ENCODE results near the gene MOB3A.

Gene MOB3A

DNA sequence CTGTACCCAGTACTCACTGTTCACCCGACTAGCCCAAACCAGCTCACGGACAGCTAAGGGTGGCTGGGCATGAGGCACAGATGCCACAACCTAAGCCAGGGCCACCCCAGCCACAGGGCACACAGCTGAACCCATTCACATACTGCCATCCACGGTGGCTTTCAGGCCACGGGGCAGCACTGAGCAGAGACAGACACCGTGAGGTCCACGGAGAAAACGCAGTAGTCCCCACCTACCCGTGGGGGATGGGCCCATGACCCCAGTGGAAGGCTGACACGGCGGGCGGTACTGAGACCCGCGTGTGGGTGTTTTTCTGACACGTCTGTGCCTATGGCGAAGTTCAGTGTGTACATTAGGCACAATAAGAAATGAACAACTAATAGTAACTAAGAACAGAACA, 26.1 kb upstream of the MOB3A start:
- no peak for DNase-seq (ENCODE audit: low read depth)
- no peak overlapping the region for H3K4me3 ChIP-seq (ENCODE audit: low read depth, low read length)
- TF ChIP-seq, protein P1, sequence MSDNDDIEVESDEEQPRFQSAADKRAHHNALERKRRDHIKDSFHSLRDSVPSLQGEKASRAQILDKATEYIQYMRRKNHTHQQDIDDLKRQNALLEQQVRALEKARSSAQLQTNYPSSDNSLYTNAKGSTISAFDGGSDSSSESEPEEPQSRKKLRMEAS (IDR thresholded peaks at IDR 0.05; ENCODE audit: low read depth, low read length) = no peak
- TF ChIP-seq, protein P2, sequence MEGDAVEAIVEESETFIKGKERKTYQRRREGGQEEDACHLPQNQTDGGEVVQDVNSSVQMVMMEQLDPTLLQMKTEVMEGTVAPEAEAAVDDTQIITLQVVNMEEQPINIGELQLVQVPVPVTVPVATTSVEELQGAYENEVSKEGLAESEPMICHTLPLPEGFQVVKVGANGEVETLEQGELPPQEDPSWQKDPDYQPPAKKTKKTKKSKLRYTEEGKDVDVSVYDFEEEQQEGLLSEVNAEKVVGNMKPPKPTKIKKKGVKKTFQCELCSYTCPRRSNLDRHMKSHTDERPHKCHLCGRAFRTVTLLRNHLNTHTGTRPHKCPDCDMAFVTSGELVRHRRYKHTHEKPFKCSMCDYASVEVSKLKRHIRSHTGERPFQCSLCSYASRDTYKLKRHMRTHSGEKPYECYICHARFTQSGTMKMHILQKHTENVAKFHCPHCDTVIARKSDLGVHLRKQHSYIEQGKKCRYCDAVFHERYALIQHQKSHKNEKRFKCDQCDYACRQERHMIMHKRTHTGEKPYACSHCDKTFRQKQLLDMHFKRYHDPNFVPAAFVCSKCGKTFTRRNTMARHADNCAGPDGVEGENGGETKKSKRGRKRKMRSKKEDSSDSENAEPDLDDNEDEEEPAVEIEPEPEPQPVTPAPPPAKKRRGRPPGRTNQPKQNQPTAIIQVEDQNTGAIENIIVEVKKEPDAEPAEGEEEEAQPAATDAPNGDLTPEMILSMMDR (IDR thresholded peaks at IDR 0.05; ENCODE audit: low read depth, low read length) = no peak
- TF ChIP-seq MYC (IDR thresholded peaks at IDR 0.05; ENCODE audit: low read depth, low read length) = no peak
- no peak for TF ChIP-seq POLR2A (IDR thresholded peaks at IDR 0.05; ENCODE audit: extremely low read depth, insufficient read length)

DNA sequence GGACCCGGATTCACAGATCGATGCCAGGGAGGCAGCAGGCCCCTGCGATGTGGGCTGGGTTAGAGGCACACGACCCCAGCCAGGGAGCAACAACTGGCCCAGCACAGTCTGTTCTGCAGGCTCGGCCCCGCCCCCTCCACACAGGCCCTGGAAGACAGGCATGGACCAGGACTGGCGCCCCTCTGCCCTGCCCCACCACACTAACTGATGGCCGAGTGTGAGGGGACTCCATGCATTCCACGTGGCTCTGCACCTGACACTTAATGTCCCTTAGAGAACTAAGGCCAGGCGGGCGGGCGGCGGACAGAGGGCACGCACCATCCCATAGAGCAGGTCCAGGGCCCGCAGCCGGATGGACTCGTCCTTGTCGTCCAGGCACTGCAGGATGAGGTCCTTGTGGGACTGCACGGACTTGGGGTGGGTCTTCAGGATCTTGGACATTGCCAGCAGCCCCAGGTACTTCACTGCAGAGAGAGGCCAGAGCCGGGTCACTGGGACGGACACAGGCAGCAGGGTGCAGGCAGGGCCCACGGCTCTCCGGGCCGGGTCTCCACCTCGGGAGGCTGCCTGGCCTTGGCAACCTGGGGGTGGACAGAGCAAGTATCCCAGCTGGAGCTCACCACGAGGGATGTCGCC, 25.4 kb upstream of the MOB3A start:
- TF ChIP-seq, protein P1 (IDR thresholded peaks at IDR 0.05; ENCODE audit: low read depth, low read length) = no peak
- TF ChIP-seq, protein P2 (IDR thresholded peaks at IDR 0.05; ENCODE audit: low read depth, low read length) = no peak
- no peak for TF ChIP-seq POLR2A (IDR thresholded peaks at IDR 0.05; ENCODE audit: extremely low read depth, insufficient read length)
- no peak for TF ChIP-seq MYC (IDR thresholded peaks at IDR 0.05; ENCODE audit: low read depth, low read length)
- no peak for DNase-seq (ENCODE audit: low read depth)
- no peak overlapping the region for H3K4me3 ChIP-seq (ENCODE audit: low read depth, low read length)

DNA sequence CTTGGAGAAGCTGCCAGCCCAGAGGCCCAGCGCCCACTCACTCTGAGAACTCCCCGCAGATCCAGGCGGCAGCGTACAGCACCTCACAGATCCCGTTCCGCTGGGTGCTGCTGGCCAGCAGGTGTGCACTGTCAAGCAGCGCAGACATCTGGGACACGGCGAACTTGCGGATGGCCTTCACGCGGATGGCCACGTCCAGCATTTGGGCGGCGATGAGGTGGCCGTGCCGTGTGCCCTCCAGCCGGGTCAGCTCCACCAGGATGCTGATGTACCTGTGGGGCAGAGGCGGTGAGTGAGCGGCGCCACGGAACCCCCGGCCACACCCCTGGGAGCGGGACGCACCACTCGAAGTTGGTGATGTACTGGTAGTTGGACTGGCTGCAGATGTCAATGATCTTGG, 24.7 kb upstream of the MOB3A start:
- DNase-seq (ENCODE audit: low read depth) = no peak
- no peak overlapping the region for H3K4me3 ChIP-seq (ENCODE audit: low read depth, low read length)
- TF ChIP-seq, protein P1 (IDR thresholded peaks at IDR 0.05; ENCODE audit: low read depth, low read length) = no peak
- TF ChIP-seq POLR2A (IDR thresholded peaks at IDR 0.05; ENCODE audit: extremely low read depth, insufficient read length) (no peak), MYC (IDR thresholded peaks at IDR 0.05; ENCODE audit: low read depth, low read length) (no peak)
- TF ChIP-seq, protein P2 (IDR thresholded peaks at IDR 0.05; ENCODE audit: low read depth, low read length) = no peak

DNA sequence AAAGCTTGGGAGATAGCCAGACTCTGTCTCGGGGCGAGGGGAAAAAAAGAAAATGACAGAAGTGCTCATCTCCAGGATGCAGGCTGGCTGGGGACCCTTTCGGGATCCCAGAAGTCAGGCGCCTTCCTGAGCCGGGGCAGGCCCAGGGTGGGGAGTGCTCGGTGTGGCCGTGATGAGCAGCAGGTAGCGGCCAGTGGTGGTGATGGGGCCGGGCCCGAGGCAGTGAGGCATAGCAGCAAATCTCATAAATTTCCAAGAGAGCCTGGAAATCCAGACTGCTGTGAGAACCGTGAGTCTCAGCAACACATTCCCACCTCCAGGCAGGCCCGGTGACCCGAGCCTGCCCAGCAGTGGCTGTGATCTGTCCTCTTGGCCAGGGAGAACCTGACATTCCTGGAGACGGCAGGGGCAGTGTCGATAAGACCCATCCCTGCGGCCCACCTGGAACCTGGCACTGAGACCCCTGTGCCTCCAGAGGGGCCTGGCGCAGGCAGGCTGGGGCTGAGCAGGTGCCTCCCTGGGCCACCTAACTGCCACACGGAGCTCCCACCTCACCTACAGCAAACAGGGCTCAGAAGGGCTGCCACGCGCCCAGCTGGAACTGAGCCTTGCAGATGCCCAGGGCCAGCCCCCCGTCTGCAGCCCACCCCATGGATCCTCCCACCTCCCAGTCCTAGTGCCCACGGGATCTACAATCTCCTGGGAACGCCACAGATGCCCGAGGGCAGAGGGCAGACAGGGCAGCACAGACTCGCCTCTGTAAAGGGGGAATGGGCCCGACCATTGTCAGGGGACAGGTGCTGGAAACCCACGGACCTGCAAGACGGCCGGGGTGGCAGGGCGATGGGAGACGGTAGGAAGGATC, 24.0 kb upstream of the MOB3A start:
- no peak for DNase-seq (ENCODE audit: low read depth)
- no peak for TF ChIP-seq POLR2A (IDR thresholded peaks at IDR 0.05; ENCODE audit: extremely low read depth, insufficient read length)
- TF ChIP-seq, protein P2 (IDR thresholded peaks at IDR 0.05; ENCODE audit: low read depth, low read length) = no peak
- TF ChIP-seq, protein P1 (IDR thresholded peaks at IDR 0.05; ENCODE audit: low read depth, low read length) = no peak
- TF ChIP-seq MYC (IDR thresholded peaks at IDR 0.05; ENCODE audit: low read depth, low read length) = no peak
- H3K4me3 ChIP-seq (ENCODE audit: low read depth, low read length) = no peak overlapping the region

DNA sequence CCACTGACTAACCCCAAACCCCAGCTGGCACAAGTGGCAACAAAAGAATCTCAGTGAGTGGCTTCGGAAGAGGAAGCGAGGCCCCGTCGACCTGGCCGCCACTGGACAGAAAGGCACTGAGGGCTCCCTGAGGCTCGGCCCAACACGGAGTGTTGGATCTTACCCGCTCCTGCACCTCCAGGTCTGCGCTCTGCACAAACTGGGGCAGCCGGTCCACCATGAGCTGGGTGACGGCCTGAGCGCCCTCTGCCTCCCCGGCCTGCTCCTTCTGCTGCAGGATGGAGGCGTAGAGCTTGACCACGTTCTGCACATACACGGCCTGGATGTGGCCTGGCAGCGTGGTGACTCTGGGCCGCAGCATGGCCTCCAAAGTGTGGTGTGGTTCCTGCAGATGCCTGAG, 22.3 kb upstream of the MOB3A start:
- TF ChIP-seq, protein P2 (IDR thresholded peaks at IDR 0.05; ENCODE audit: low read depth, low read length) = no peak
- DNase-seq (ENCODE audit: low read depth) = no peak
- no peak overlapping the region for H3K4me3 ChIP-seq (ENCODE audit: low read depth, low read length)

All from NB4 (cell line).